HepG2 (cell line): ENCODE measurements around the gene KRT6C. TPM values are rescaled to one million over a fixed set of nuclear protein-coding genes. Genes with fewer than 3 reads are reported as not detected.

ENCODE experiments used
- ATAC-seq: fragments of 200-7000 bp; cut with Tn5 transposase; 3 replicates; pipeline ENCODE4 v1.9.1; 2020; ENCODE audit warnings: mild to moderate bottlenecking, moderate library complexity
- BruUV-seq: library from RNA; stranded (reverse); fragments of 400-500 nt; replicated peaks from 2 replicates; lab custom pipeline; 2021; lab: Mats Ljungman, UMichigan
- CTCF ChIA-PET: fragments of 300-600 bp; formaldehyde crosslinking; extraction: SDS; loops from one replicate; lab custom pipeline; 2021; ENCODE audit warnings: low total read pairs, inconsistent platforms, low intra/inter-chr PET ratio; lab: Yijun Ruan, JAX
- POLR2A ChIA-PET: fragments of 350-600 bp; sonication (Branson Sonifier 250); formaldehyde crosslinking; loops from one replicate; lab custom pipeline; 2020; ENCODE audit warnings: antibody characterized with exemption, inconsistent platforms; lab: Yijun Ruan, JAX
- DNase-seq: peaks from one replicate; pipeline ENCODE4 v3.0.0-alpha.2; 2015; ENCODE audit warnings: low spot score
- FAIRE-seq: peaks from 3 replicates; lab custom pipeline; 2011; peaks lifted over from hg19 to GRCh38; lab: Jason Lieb, UNC
- H2AFZ ChIP-seq: one replicate; pipeline ENCODE4 v1.6.1; 2011; ENCODE audit warnings: low read length, inconsistent platforms
- H3K27ac ChIP-seq: fragments of 300-600 bp; 3 replicates; pipeline ENCODE4 v1.8.0; 2011; ENCODE audit warnings: mixed run types, mild to moderate bottlenecking, mixed read lengths, low read length, inconsistent platforms; ENCODE audit not compliant: insufficient read depth; ENCODE audit errors: extremely low read length
- H3K27me3 ChIP-seq, 2 experiments: fragments of 200-600 bp in 1 of 2; 2 replicates in 1 of 2; 3 replicates in 1 of 2; pipeline versions ENCODE4 v1.6.0 to v1.8.0; 2011; ENCODE audit warnings: low read length in 2 of 2, mild to moderate bottlenecking in 2 of 2, moderate library complexity in 2 of 2, inconsistent platforms in 1 of 2; ENCODE audit not compliant: insufficient read depth in 2 of 2, control insufficient read depth in 1 of 2
- H3K36me3 ChIP-seq, 2 experiments: fragments of 200-600 bp in 1 of 2; replicated peaks in 1 of 2; 2 replicates in 1 of 2; 3 replicates in 1 of 2; pipeline versions ENCODE4 v1.5.1 to v1.8.0; 2011; ENCODE audit warnings: low read length in 2 of 2, inconsistent platforms in 1 of 2; ENCODE audit not compliant: insufficient read depth in 2 of 2, control insufficient read depth in 1 of 2
- H3K4me1 ChIP-seq: 2 replicates; pipeline ENCODE4 v1.5.1; 2012; ENCODE audit warnings: low read length, inconsistent platforms; ENCODE audit not compliant: insufficient read depth
- H3K4me2 ChIP-seq: 2 replicates; pipeline ENCODE4 v1.6.0; 2011; ENCODE audit warnings: low read depth, low read length, inconsistent platforms
- H3K4me3 ChIP-seq, 3 experiments: fragments of 200-600 bp in 1 of 3; sonication (generic), shearing (Covaris generic) in 1 of 3; replicated peaks in 1 of 3; 2 replicates each; pipeline ENCODE4 v1.5.1; 2011 to 2016; ENCODE audit warnings: low read length in 3 of 3, inconsistent platforms in 2 of 3, low read depth in 2 of 3, mild to moderate bottlenecking in 2 of 3, control low read depth in 1 of 3, mixed read lengths in 1 of 3; ENCODE audit not compliant: insufficient read depth in 1 of 3
- H3K79me2 ChIP-seq: one replicate; pipeline ENCODE4 v1.6.1; 2011; ENCODE audit warnings: low read length, inconsistent platforms; ENCODE audit not compliant: insufficient read depth
- H3K9ac ChIP-seq: 2 replicates; pipeline ENCODE4 v1.6.0; 2011; ENCODE audit warnings: mild to moderate bottlenecking, low read depth, low read length, inconsistent platforms; ENCODE audit not compliant: insufficient read depth
- H3K9me3 ChIP-seq: 2 replicates; pipeline ENCODE4 v1.5.1; 2012; ENCODE audit warnings: mild to moderate bottlenecking, low read length
- H4K20me1 ChIP-seq: 2 replicates; pipeline ENCODE4 v1.6.0; 2011; ENCODE audit warnings: inconsistent platforms, mild to moderate bottlenecking, low read length, moderate library complexity; ENCODE audit not compliant: insufficient read depth
- ARNT ChIP-seq: fragments of 450-650 bp; IDR thresholded peaks from 2 replicates; pipeline ENCODE4 v1.6.1; 2017
- MAFF ChIP-seq: IDR thresholded peaks from 2 replicates; pipeline ENCODE4 v1.6.1; 2011; ENCODE audit warnings: low read depth, low read length, improper control_type of control experiment
- MAFK ChIP-seq, 2 experiments: IDR thresholded peaks in 1 of 2; conservative IDR thresholded peaks in 1 of 2; 2 replicates each; pipeline ENCODE4 v1.6.1; 2011; ENCODE audit warnings: improper control_type of control experiment in 2 of 2, low read length in 2 of 2
- RFXANK ChIP-seq: IDR thresholded peaks from 2 replicates; pipeline ENCODE4 v1.6.1; 2016
- SMAD1 ChIP-seq: sonication (generic); formaldehyde crosslinking; IDR thresholded peaks from 2 replicates; pipeline ENCODE4 v1.4.0; 2020; ENCODE audit warnings: missing genetic modification reagents, low read depth, mild to moderate bottlenecking, borderline replicate concordance
- SUZ12 ChIP-seq: fragments of 150-350 bp; IDR thresholded peaks from 2 replicates; pipeline ENCODE4 v1.6.1; 2014; ENCODE audit warnings: low read depth, low read length
- TCF7 ChIP-seq: sonication (generic); IDR thresholded peaks from 2 replicates; pipeline ENCODE4 v1.6.1; 2016; ENCODE audit warnings: antibody characterized with exemption, low read depth
- ZNF441 ChIP-seq: sonication (generic); formaldehyde crosslinking; IDR thresholded peaks from 2 replicates; pipeline ENCODE4 v1.7.0; 2021; ENCODE audit warnings: missing genetic modification reagents, borderline replicate concordance
- ZNF891 ChIP-seq: sonication (generic); formaldehyde crosslinking; IDR thresholded peaks from 2 replicates; pipeline ENCODE4 v1.5.0; 2020; ENCODE audit warnings: mild to moderate bottlenecking, missing genetic modification reagents
- WGBS: methylation state at CpG from one replicate; pipeline ENCODE4 v1.1.6; 2017; ENCODE audit warnings: low lambda C conversion rate; 5-methylcytosine and 5-hydroxymethylcytosine counted together
- in situ Hi-C: cut with HindIII; loops from 2 replicates; pipeline ENCODE4 v1.10.0; 2017; ENCODE audit warnings: low pct_unique_long_range_greater_than_20kb; ENCODE audit not compliant: extremely low pct_ligation_motif_present
- intact Hi-C: fragments of 100-400 bp; cut with micrococcal nuclease; formaldehyde crosslinking; loops from one replicate; pipeline ENCODE4 v1.10.0; 2022; ENCODE audit not compliant: unreplicated experiment
- polyA plus RNA-seq, 8 experiments: library from polyadenylated mRNA; depleted of rRNA in 3 of 8; stranded (reverse) in 7 of 8; unstranded in 1 of 8; fragments of >200 nt; fragmentation: Illumina TruSeq in 4 of 8; extraction: Trizol in 4 of 8; gene quantifications; 2 replicates each; pipeline versions ENCODE4 v1.2.1 to v1.2.3, GENCODE V29; 2011 to 2016; ENCODE audit warnings: low read depth in 4 of 8, missing spikeins in 1 of 8, mixed read lengths in 1 of 8; ENCODE audit not compliant: insufficient read depth in 1 of 8
- total RNA-seq, 5 experiments: library from RNA; depleted of rRNA; stranded (reverse); fragments of >200 nt; fragmentation: Illumina TruSeq; extraction: Trizol; gene quantifications; 2 replicates each; pipeline ENCODE4 v1.2.3, GENCODE V29; 2016; ENCODE audit warnings: low read depth in 1 of 5
- TF ChIP-seq, protein P1 (sequence below): IDR thresholded peaks from 2 replicates; pipeline ENCODE4 v1.6.1; 2016; ENCODE audit warnings: missing compliant biosample characterization, missing genetic modification reagents, borderline replicate concordance
- TF ChIP-seq, protein P2 (sequence below), 2 experiments: sonication (generic) in 1 of 2; formaldehyde crosslinking in 1 of 2; IDR thresholded peaks; 2 replicates each; pipeline versions ENCODE4 v1.5.1 to v1.6.1; 2011 to 2020; ENCODE audit warnings: borderline replicate concordance in 1 of 2, low read depth in 1 of 2, low read length in 1 of 2, mild to moderate bottlenecking in 1 of 2, missing genetic modification reagents in 1 of 2, moderate library complexity in 1 of 2
- TF ChIP-seq, protein P3 (sequence below): sonication (generic); formaldehyde crosslinking; IDR thresholded peaks from 2 replicates; pipeline ENCODE4 v1.8.1; 2023; ENCODE audit warnings: mild to moderate bottlenecking, missing genetic modification reagents, borderline replicate concordance
- TF ChIP-seq, protein P4 (sequence below): sonication (generic); formaldehyde crosslinking; IDR thresholded peaks from 2 replicates; pipeline ENCODE4 v1.5.1; 2020; ENCODE audit warnings: missing genetic modification reagents, mild to moderate bottlenecking, borderline replicate concordance

Gene KRT6C
- total and polyA plus RNA-seq, 2 of the 13 experiments (the other 11 are each of a cell fraction or from before 2014, with no cell fraction given): 0.03 TPM; not detected in 1

DNA sequence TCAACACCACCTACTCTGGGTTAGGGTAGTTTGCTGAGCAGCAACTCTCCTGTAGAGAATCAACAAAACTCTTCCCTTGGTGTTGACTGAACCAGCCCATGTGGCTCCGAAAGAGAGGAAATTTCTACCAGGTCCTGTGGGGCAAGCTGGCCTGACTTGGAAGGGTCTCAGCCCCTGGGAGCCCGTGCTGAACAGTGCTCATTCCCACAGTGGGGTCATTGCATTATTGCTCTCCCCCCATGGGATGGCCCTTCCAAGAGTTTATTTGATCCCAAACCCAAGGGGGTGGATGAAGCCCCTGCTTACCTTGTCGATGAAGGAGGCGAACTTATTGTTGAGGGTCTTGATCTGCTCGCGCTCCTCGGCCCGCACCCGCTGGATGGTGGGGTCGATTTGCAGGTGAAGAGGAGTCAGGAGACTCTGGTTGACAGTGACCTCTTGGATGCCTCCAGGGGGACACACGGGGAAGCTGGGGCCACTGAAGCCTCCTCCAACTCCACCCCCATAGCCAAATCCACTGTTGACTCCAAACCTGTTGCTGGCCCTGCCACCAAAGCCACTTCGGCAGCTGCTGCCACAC is 40.0 kb downstream of the KRT6C start:
- Histone ChIP-seq H3K4me3 (no peak overlapping the region), H3K9ac (no peak overlapping the region), H3K79me2 (no peaks in the 10 kb centered on the region), H3K4me1 (no peaks in the 10 kb centered on the region; the same call in 1 of the 2 replicates), H4K20me1 (no peaks in the 10 kb centered on the region), H3K36me3 (no peaks in the 10 kb centered on the region), H3K4me2 (no peak overlapping the region), H3K27me3 (peaks cover 4 to 13% of the 10 kb centered on the region in 2 experiments; a peak in 3 of 5 replicates), H3K27ac (no peak overlapping the region), H3K9me3 (no peaks in the 10 kb centered on the region), H2AFZ (no peak overlapping the region)
- 22% methylated on average over 3 of the region's 12 CpGs for WGBS
- POLR2A ChIA-PET: no interaction called here
- no peak for ATAC-seq
- no peak for FAIRE-seq
- no peak for DNase-seq
- in situ Hi-C loops (no loop called here), intact Hi-C loops (no loop called here)
- CTCF ChIA-PET: no interaction called here
- no TSS peak for BruUV-seq
- TF ChIP-seq, protein P1, sequence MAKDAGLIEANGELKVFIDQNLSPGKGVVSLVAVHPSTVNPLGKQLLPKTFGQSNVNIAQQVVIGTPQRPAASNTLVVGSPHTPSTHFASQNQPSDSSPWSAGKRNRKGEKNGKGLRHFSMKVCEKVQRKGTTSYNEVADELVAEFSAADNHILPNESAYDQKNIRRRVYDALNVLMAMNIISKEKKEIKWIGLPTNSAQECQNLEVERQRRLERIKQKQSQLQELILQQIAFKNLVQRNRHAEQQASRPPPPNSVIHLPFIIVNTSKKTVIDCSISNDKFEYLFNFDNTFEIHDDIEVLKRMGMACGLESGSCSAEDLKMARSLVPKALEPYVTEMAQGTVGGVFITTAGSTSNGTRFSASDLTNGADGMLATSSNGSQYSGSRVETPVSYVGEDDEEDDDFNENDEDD: no peak

DNA sequence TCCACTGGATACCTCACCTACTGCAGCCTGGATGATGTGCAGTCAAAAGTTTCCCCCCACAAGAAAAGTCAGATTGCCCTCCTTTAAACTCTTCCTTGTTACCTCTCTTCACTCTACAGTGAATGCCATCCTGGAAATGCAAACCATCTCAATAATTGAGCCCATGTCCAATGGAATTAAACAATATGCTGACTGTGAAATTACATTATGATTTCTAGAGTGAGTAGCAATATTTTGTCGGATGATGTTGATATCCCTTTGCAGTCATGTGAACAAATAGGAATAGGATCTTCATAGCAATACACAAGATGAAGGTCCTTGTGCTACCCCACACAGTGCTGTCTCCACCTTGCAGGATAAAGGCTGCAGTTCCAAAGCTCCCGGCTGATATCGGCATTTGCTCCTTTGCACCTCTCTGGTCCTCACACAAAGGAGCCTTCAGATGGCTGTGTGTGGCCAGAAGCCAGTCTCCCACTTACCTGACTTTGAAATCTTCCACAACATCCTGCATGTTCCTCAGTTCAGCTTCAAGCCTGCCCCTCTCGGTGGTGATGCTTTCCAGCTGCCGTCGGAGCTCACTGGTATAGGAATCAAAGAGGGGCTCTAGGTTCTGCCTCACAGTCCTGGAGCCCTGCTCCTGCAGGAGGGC is 40.9 kb downstream of the KRT6C start:
- Histone ChIP-seq H3K27me3 (peaks cover 4 to 15% of the 10 kb centered on the region in 2 experiments; a peak in 3 of 5 replicates), H3K4me1 (no peaks in the 10 kb centered on the region; the same call in 1 of the 2 replicates), H3K9ac (no peak overlapping the region), H2AFZ (no peak overlapping the region), H3K36me3 (no peaks in the 10 kb centered on the region), H3K4me2 (no peak overlapping the region), H3K79me2 (no peaks in the 10 kb centered on the region), H4K20me1 (no peaks in the 10 kb centered on the region), H3K27ac (no peak overlapping the region), H3K9me3 (no peaks in the 10 kb centered on the region), H3K4me3 (no peak overlapping the region)
- ATAC-seq: no peak
- WGBS: 33% methylated on average over 5 of the region's 6 CpGs
- FAIRE-seq: no peak
- POLR2A ChIA-PET: no interaction called here
- no peak for DNase-seq
- BruUV-seq: no TSS peak
- intact Hi-C loops: no loop called here
- CTCF ChIA-PET: no interaction called here
- in situ Hi-C loops: no loop called here
- TF ChIP-seq SMAD1 (CRISPR knock-in tag) (no peak), SUZ12 (no peak), TCF7 (no peak), ZNF441 (no peak), RFXANK (CRISPR knock-in tag) (no peak), ARNT (no peak), MAFK (conservative IDR thresholded peaks at IDR 0.05 in 1 of 2, IDR thresholded peaks at IDR 0.05 in 1 of 2; ENCODE audit: low read length in 2 of 2) (peak; percentile 62 to 65; a peak in 3 of 4 replicates), MAFF (peak; percentile 47; the same call in 1 of the 2 replicates), ZNF891 (CRISPR knock-in tag) (no peak)
- TF ChIP-seq, protein P2, sequence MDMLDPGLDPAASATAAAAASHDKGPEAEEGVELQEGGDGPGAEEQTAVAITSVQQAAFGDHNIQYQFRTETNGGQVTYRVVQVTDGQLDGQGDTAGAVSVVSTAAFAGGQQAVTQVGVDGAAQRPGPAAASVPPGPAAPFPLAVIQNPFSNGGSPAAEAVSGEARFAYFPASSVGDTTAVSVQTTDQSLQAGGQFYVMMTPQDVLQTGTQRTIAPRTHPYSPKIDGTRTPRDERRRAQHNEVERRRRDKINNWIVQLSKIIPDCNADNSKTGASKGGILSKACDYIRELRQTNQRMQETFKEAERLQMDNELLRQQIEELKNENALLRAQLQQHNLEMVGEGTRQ (IDR thresholded peaks at IDR 0.05; ENCODE audit: low read depth, low read length): no peak
- TF ChIP-seq, protein P2 (CRISPR knock-in tag; IDR thresholded peaks at IDR 0.05; ENCODE audit: borderline replicate concordance): no peak
- TF ChIP-seq, protein P3, sequence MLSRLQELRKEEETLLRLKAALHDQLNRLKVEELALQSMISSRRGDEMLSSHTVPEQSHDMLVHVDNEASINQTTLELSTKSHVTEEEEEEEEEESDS (CRISPR knock-in tag): no peak
- TF ChIP-seq, protein P4, sequence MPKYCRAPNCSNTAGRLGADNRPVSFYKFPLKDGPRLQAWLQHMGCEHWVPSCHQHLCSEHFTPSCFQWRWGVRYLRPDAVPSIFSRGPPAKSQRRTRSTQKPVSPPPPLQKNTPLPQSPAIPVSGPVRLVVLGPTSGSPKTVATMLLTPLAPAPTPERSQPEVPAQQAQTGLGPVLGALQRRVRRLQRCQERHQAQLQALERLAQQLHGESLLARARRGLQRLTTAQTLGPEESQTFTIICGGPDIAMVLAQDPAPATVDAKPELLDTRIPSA: no peak
